HG03520 (cell line): ENCODE data around the gene HNRNPF.
"Not testable (repeated sequence)": the region's sequence is repeated elsewhere in the genome, so short reads cannot be mapped to it uniquely, and the experiment has no call there.

Experiments
- ATAC-seq: cut with Tn5 transposase; IDR thresholded peaks from one replicate; pipeline ENCODE4 v1.9.1; 2021; ENCODE audit warnings: mild to moderate bottlenecking, moderate library complexity; ENCODE audit not compliant: unreplicated experiment

HNRNPF gene, protein sequence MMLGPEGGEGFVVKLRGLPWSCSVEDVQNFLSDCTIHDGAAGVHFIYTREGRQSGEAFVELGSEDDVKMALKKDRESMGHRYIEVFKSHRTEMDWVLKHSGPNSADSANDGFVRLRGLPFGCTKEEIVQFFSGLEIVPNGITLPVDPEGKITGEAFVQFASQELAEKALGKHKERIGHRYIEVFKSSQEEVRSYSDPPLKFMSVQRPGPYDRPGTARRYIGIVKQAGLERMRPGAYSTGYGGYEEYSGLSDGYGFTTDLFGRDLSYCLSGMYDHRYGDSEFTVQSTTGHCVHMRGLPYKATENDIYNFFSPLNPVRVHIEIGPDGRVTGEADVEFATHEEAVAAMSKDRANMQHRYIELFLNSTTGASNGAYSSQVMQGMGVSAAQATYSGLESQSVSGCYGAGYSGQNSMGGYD

DNA sequence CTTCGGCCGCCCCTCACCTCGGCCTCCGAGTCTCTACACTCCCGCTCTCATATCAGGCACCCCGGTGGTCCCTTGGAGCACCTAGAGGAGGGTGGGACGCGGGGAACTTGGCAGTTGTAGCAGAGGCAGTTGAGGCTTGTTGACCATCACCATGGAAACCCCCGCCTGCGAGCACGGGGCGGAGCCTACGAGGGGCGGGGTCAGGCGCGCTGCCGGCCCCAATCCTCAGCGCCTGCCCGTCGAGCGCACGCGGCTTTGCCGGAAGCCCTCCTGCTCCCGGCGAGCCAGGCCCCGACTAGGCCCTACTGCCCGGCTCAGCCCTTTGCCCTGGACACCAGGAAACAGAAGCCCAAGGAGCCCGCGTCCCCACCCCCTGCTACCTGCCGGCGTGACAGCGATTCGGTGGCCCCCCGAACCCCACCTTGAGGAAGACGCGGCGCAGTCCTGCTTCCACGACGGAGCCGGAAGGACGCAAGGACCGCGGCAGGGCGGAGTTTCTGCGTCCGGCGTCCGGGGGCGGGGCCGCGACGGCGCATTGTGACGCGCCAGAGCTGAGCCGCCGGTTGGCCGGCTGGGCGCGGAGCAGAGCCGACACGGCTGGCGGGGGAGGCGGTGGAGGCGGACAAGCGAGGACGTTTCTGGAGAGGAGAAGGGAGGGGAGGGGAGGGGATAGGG, at the start of gene HNRNPF:
Gene HNRNPF (minus strand): TSS at position 477 of the 675 bp plus-strand sequence. CDS start 21,302 bp downstream, outside the sequence.
- peak; percentile 61 for ATAC-seq

DNA sequence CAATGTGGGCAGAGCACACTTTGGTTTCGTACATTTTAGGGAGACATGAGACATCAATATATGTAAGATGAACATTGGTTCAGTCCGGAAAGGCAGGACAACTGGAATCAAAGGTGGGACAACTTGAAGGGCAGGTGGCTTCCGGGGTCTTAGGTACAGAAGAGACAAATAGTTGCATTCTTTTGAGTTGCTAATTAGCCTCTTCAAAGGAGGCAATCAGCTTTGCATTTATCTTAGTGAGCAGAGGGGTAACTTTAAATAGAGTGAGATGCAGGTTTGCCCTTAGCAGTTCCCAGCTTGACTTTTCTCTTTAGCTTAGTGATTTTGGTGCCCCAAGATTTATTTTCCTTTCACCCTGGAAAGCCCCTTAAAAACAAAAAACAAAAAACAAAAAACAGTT, 49.2 kb upstream of the HNRNPF start:
- ATAC-seq, result no peak

DNA sequence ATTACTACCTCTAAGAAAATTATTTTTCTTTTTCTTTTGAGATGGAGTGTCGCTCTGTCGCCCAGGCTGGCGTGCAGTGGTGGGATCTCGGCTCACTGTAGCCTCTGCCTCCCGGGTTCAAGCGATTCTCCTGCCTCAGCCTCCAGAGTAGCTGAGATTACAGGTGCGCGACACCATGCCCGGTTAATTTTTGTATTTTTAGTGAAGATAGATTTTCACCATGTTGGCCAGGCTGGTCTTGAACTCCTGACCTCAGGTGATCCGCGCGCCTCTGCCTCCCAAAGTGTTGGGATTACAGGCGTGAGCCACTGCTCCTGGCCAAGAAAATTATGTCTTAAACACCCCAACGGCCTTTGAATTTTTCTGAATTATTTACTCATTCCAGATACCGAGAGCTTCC, 47.6 kb upstream of the HNRNPF start:
- ATAC-seq, result not testable (repeated sequence)

DNA sequence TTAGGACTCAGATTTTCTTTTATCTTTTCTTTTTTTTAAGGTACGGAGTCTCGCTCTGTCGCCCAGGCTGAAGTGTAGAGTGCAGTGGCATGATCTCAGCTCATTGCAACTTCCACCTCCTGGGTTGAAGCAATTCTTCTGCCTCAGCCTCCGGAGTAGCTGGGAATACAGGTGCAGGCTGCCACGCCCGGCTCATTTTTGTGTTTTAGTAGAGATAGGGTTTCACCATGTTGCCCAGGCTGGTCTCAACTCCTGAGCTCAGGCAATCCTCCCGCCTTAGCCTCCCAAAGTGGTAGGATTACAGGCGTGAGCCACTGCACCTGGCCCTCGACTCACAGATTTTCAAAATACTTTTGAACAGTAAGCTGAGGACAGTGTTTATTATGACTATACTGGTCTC, 45.0 kb upstream of the HNRNPF start:
- not testable (repeated sequence) for ATAC-seq

DNA sequence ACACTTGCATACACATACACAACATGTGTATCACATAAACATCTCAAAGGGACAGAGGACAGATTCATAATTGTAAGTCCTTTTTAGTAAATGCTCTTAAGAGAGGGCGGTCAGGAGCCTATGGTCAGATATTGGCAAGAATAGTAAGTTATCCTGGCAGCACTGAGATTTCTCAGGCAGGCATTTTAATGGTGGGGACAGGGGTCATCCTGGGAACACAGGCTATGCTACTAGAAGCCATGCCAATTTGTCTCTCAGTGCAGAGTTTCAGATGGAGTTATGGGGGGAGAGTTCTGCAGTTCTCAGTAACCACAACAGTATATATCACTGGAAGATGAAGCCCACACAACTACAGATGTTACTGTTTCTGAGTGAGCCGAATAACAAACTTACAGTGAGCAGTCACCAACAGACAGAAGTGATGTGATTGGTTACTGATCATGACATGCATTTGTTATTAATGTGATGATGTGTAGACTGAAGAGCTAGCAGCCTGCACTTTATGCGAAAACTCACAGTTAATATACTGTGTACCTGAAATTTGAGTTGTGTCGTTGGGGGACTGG, 44.4 kb upstream of the HNRNPF start:
- ATAC-seq, result peak; percentile 42

DNA sequence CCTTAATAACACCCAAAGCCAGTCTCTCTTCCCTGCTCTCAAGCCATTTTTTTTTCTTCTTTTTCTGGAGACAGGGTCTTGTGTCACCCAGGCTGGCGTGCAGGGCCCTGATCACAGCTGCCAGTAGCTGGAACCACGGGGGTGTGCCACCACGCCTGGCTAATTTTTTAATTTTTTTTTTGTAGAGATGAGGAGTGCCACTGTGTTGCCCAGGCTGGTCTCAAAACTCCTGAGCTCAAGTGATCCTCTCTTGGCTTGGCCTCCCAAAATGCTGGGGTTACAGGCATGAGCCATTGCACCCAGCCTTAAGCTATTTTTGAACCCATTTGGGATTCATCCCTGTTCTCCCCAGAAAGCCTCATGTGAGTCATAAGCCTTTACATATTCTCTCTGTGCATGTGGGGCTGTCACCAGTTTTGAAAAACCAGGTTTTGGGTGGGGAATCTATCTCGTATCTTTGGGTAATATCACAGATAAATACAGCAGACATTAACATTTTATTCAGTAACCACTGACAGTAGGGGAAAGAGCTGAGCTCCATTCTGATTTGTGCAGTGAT, 43.4 kb upstream of the HNRNPF start:
- no peak for ATAC-seq

DNA sequence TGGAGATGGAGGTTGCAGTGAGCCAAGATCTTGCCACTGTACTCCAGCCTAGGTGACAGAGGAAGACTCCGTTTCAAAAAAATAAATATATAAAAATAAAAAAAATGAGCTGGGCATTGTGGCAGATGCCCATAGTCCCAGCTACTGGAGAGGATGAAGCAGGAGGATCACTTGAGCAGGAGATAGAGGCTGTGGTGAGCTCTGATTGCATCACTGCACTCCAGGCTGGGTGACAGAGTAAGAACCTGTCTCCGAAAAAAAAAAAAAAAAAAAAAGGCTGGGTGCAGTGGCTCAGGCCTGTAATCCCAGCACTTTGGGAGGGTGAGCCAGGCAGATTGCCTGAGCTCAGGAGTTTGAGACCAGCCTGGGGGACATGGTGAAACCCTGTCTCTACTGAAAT, 39.8 kb upstream of the HNRNPF start:
- no peak for ATAC-seq

DNA sequence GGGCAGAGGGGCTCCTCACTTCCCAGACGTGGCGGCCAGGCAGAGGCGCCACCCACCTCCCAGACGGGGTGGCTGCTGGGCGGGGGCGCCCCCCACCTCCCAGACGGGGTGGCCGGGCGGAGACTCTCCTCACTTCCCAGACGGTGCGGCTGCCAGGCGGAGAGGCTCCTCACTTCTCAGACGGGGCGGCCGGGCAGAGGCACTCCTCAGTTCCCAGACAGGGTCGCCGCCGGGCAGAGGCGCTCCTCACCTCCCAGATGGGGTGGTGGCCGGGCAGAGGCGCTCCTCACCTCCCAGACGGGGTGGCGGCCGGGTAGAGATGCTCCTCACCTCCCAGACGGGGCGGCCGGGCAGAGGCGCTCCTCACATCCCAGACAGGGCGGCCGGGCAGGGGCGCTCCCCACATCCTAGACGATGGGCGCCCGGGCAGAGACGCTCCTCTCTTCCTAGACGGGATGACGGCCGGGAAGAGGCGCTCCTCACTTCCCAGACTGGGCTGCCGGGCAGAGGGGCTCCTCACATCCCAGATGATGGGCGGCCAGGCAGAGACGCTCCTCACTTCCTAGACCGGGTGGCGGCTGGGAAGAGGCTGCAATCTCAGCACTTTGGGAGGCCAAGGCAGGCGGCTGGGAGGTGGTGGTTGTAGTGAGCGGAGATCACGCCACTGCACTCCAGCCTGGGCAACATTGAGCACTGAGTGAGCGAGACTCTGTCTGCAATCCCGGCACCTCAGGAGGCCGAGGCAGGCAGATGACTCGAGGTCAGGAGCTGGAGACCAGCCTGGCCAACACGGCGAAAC, 37.4 kb upstream of the HNRNPF start:
- ATAC-seq, result not testable (repeated sequence)

DNA sequence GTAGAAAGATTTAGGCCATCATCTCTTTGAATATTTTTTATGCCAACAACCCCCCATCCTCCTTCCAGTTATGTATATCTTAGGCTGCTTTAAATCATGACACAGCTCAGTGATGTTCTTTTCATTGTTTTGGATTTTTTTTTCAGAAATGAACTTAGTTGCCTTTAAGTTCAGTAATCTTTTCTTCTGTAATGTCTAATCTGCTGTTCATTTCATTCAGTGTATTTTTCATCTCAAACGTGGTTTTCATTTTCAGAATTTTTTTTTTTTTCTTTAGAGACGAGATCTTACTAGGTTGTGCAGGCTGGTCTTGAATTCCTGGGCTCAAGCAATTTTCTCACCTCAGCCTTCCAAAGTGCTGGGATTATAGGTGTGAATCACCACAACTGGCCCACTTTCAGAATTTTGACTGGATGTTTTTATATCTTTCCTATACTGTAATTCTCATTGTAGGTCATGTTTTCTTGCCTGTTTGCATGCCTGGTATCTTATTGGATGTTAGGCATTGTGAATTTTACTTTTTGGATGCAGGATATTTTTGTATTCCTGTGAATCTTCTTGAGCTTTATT, 36.0 kb upstream of the HNRNPF start:
- no peak for ATAC-seq

DNA sequence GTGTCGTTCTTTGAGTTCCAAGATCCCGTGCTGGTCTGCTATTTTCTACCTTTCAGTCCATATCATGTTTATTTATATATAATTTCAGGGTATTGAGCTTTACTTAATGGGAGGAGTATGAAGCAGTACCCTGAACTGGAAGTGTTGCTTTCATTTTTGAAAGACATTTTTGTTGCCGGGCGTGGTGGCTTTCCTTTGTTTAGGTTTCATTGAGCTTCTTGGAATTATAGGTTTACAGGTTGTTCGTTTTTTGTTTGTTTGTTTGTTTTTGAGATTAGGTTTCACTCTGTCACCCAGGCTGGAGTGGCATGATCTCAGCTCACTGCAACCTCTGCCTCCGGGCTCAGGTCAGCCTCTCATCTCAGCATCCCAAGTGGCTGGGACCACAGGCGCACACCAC, 35.3 kb upstream of the HNRNPF start:
- ATAC-seq, result no peak

DNA sequence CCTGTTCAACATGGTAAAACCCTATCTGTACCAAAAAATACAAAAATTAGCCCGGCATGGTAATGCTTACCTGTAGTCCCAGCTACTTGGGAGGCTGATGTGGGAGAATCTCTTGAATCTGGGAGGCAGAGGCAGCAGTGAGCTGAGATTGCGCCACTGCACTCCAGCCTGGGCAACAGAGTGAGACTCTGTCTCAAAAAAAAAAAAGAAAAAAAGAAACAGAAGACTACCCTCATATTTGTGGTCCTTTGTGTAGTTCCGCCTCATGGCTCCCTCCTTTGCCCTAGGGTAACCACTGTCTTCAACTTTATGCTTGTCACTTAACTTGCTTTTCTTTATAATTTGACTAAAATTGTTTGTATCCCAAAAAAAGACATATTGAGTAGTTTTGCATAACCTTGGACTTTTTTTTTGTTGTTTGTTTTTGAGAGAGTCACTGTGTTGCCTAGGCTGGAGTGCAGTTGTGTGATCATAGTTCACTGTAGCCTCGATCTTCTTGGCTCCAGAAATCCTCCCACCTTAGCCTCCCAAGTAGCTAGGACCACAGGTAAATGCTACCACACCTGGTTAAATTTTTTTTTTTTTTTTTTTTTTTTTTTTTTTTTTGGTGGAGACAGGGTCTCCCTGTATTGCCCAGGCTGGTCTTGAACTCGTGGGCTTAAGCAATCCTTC, 31.6 kb upstream of the HNRNPF start:
- no peak for ATAC-seq

DNA sequence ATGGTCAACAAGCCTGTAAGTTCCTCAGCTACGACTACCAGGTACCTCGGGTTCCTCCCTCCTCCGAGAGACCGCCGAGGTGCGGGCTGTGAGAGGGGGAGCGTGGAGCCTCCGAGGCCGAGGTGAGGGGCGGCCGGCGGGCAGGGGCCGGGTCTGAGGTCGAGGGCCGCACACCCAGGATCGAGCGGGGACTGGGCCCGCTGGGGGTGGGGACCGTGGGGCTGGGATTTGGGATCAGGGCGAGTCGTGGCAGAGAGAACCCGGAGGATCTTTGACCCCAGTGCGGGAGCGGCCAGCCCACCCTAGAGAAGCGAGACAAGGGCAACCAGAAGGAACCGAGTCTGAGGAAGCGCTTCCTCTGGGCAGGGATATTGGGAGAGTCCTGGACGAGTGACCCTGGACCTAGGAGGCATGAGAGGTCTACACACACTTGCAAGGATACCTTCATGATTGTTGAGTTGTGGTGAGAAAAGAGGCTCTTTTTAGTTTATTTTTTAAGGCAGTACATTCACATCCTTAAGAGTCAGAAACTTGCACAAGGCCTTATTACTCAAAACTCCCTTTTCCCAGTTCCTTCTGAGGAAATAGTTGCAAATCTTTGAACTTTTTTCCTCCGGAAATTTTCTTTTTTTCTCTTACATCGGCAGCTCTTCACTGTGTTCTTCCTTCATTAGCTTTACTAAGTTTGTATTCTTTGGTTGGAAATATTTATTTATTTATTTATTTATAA, 28.3 kb upstream of the HNRNPF start:
- no peak for ATAC-seq

DNA sequence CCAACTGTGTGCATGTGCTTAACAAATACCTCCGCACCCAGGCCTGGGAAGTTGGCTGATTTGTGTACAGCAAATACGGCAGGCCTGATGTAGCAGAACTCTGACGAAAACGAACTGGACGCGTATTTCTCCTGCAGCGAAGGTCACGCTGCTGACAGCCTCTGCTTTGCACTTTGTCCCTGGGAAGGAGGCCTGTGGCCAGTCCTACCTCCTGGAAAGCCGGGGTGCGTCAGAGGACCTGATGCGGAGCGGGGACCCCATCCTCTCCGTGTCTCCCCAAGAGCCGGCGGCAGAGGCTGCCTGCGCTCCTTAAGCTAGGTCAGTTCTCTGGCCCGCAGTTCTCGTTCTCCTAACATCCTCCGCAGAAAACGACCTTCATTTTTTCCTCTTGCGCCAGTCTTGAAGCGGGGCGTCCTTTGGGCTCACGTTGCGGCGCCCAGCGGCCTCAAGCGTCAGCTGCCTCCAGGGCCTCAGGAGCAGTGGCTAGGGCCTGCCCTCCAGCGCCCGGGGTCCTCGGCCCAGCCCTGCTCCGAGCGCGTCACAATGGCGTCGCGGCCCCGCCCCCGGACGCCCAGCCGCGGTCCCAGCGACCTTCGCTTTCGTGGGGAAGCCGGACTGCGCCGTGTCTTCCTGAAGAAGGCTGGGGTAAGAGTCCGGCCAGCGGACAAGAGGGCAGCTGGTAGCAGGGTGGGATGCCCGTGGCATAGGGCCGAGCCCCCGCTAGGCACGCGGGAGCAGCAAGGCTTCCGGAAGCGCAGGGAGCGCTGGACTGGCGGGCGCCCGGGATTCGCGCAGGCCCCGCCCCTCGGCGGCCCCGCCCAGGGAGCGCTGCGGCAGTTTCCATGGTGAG, 27.5 kb upstream of the HNRNPF start, which contains the start of gene ZNF487:
Gene ZNF487 (plus strand): TSS at position 821 of the 850 bp plus-strand sequence. CDS start 38,703 bp downstream, outside the sequence.
- peak; percentile 95 for ATAC-seq

DNA sequence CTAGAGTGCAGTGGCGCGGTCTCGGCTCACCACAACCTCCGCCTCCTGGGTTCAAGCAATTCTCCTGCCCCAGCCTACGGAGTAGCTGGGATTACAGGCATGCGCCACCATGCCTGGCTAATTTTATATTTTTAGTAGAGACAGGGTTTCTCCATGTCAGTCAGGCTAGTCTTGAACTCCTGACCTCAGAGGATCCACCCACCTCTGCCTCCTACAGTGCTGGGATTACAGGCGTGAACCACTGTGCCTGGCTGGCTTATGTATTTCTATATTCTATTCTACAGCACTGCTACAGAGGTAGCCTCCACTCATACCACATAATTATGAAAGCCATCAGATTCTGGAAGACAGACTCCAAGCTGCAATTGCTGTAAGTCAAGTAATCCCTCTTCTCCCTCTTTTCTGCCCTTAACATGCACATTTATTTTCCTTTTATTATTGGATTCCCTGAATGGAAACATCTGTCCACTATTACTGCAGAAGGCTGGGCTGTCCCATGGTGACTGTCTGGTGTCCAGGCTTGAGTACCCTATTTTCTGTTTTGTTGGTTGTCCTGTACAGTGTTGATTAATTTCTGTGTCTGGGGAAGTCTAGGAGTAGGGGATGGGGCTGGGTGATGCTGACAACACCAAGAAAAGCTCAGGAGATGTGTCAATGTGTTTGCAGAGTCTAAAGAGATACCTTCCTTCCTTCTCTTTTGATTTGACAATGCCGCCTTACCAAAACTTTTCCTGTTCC, 22.1 kb upstream of the HNRNPF start:
- ATAC-seq, result no peak

DNA sequence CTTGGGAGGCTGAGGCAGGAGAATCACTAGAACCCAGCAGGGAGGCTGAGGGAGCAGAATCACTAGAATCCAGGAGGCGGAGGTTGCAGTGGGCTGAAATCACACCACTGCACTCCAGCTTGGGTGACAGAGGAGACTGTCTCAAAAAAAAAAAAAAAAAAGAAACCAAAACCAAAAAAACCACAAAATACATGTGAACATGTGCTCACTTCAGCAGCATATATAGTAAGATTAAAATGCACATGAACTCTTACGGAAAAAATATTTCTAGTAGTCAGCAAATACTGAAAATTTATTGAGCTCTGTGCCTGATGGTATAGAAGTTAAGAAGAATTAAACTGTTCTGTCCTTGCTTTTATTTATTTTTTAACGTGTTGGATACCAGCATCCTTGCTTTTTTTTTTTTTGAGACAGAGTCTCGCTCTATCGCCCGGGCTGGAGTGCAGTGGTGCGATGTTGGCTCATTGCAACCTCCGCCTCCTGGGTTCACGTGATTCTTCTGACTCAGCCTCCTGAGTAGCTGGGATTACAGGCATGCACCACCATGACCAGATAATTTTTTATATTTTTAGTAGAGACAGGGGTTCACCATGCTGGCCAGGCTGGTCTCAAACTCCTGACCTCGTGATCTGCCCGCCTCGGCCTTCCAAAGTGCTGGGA, 18.3 kb upstream of the HNRNPF start:
- no peak for ATAC-seq

DNA sequence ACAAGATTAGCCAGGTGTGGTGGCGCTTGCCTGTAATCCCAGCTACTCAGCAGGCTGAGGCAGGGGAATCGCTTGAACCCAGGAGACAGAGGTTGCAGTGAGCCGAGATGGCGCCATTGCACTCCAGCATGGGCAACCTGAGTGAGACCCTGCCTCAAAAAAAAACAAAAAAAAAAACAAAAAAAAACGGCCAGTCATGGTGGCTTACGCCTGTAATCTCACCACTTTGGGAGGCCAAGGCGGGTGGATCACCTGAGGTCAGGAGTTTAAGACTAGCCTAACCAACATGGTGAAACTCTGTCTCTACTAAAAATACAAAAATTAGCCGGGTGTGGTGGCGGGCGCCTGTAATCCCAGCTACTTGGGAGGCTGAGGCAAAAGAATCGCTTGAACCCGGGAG, 17.5 kb upstream of the HNRNPF start:
- not testable (repeated sequence) for ATAC-seq

DNA sequence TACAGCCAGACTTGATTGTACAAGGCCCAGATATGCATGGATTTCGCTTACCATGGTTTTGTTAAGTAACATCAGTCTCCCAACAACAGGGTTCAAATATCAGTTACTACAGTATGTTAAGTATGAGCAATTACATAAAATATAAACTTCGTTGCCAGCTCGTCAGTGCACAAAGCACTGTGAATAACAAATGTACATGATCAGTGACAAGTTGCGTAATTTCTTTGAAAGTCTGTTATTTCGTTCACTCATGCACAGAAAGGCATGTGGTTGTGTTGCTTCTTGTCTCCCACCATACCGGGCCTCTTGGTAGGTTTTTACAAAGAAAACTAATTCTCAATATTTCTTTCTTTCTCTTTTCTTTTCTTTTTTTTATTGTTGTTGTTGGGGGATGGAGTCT, 15.4 kb upstream of the HNRNPF start:
- ATAC-seq, result no peak
